ENCODE results near the gene NSUN2.

The NSUN2 gene

DNA sequence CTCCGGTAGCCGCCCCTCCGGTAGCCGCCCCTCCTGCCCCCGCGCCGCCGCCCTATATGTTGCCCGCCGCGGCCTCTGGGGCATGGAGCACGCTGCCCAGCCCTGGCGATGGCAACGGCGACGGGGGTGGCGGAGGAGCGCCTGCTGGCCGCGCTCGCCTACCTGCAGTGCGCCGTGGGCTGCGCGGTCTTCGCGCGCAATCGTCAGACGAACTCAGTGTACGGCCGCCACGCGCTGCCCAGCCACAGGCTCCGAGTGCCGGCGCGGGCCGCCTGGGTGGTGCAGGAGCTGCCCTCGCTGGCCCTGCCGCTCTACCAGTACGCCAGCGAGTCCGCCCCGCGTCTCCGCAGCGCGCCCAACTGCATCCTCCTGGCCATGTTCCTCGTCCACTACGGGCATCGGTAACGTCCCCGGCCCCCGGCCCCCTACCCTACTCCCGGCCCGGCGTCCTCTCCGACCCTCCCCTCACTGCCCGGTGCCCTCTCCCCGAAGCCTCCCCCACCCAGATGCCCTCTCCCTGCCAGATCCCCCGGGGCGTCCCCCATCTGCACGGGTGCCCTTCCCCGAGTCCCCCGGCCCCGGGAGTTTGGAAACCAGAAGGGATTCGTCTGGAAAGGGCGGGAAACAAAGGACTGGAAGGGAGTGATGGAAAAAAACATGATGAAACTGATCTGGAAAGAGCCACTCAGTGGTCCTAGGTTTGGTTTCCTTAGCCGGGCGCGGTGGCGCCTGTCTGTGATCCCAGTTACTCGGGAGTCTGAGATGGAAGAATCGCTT is 813 bp upstream of the NSUN2 start:
- Histone ChIP-seq H3K27me3 (no peaks in the 10 kb centered on the region), H3K9ac (peak overlapping the region; percentile 97), H3K4me3 (peak overlapping the region; percentile 92), H3K4me1 (peaks cover 14% of the 10 kb centered on the region), H3K36me3 (peaks cover 28% of the 10 kb centered on the region), H3K27ac (peak overlapping the region; percentile 99), H3K4me2 (peak overlapping the region; percentile 96), H4K20me1 (peaks cover 60% of the 10 kb centered on the region), H3K9me3 (no peaks in the 10 kb centered on the region)
- TF ChIP-seq Cebpa-rat (IDR thresholded peaks at IDR 0.05) = no peak

DNA sequence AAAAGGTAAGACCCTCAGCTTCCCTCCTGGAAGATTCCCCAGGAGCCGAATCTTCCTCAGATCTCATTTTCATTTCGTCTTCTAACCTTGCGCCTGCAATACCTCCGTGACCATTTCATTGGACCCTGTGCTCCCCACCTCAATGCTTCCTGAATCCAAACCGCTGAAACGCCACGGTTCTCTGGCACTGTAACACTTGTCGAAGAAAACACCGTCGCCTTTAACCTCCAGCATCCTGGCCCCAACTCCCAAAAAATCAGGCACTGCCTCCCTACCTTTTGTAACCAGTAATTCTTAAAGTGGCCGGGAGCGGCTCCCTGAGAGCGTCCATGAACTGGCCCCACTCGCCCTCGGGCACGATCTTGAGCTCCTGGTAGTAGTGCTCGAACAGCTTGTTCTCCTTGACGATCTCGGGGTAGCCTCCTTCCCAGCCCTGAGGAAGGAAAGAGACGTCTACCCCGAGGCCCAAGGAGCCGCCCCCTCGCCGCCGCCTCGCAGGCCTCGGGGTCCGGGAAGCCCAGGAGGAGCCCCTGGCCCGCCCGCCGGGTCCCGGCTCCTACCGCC is 438 bp downstream of the NSUN2 start:
- TF ChIP-seq Cebpa-rat (IDR thresholded peaks at IDR 0.05) = no peak
- H3K36me3 ChIP-seq = peaks cover 38% of the 10 kb centered on the region

DNA sequence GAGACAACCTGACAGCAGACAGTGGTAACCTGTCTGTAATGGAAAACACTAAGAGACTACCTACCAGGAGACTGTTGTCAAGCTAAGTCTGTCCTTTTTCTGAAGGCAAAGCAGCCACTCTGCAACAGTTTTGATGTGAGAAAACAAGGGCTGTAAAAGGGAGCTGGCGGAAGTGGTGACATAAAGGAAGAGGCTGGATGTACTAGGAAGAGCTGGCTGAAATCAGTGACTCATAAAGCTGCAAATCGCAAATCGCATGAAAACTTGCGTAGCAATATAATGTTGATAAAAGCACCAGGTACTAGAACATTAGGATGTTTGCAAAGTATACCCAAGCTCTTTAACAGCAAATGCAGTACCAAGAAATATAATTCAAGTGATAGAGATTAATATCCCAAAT is 1.4 kb downstream of the NSUN2 start:
- H3K4me3 ChIP-seq = peak overlapping the region; percentile 92
- peak overlapping the region; percentile 96 for H3K4me2 ChIP-seq
- H3K9ac ChIP-seq = peak overlapping the region; percentile 97; the same call in 1 of the 2 replicates
- H3K4me1 ChIP-seq = peaks cover 14% of the 10 kb centered on the region
- peaks cover 82% of the 10 kb centered on the region for H4K20me1 ChIP-seq
- TF ChIP-seq Cebpa-rat (IDR thresholded peaks at IDR 0.05) = no peak
- H3K27me3 ChIP-seq = no peaks in the 10 kb centered on the region
- peaks cover 47% of the 10 kb centered on the region for H3K36me3 ChIP-seq
- H3K27ac ChIP-seq = 0 out of 2 replicates have a peak overlapping the region, but pooled peaks have one; percentile 99
- H3K9me3 ChIP-seq = no peaks in the 10 kb centered on the region

More for the DNA sequence above, 438 bp downstream of the NSUN2 start:
- H3K27ac ChIP-seq = peak overlapping the region; percentile 99
- peak overlapping the region; percentile 92 for H3K4me3 ChIP-seq
- peak overlapping the region; percentile 96 for H3K4me2 ChIP-seq
- no peaks in the 10 kb centered on the region for H3K9me3 ChIP-seq
- peak overlapping the region; percentile 97 for H3K9ac ChIP-seq
- peaks cover 72% of the 10 kb centered on the region for H4K20me1 ChIP-seq
- no peaks in the 10 kb centered on the region for H3K27me3 ChIP-seq
- H3K4me1 ChIP-seq = peaks cover 14% of the 10 kb centered on the region

DNA sequence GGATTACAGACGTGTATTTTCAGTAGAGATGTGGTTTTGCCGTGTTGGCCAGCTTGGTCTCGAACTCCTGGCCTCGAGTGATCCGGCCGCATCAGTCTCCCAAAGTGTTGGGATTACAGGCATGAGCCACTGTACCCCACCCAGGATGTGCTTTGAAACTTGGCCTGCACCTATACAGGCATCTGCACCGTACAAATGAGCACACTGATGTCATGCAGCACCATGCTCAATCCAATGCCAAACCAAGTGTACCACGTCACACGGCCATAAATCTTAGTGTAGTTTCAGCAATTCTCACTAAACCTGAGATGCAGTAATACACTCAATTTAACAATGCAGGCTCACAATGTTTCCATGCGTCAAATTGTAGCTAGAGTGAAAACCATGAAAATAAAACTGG is 6.3 kb downstream of the NSUN2 start:
- H3K9me3 ChIP-seq = peaks cover 19% of the 10 kb centered on the region
- TF ChIP-seq Cebpa-rat (IDR thresholded peaks at IDR 0.05) = no peak
- H3K4me3 ChIP-seq = no peak overlapping the region
- no peak overlapping the region for H3K27ac ChIP-seq
- H3K27me3 ChIP-seq = no peaks in the 10 kb centered on the region
- peaks cover 96% of the 10 kb centered on the region for H3K36me3 ChIP-seq
- H3K9ac ChIP-seq = no peak overlapping the region
- no peak overlapping the region for H3K4me2 ChIP-seq
- H4K20me1 ChIP-seq = peaks cover 100% of the 10 kb centered on the region
- peaks cover 9% of the 10 kb centered on the region for H3K4me1 ChIP-seq

DNA sequence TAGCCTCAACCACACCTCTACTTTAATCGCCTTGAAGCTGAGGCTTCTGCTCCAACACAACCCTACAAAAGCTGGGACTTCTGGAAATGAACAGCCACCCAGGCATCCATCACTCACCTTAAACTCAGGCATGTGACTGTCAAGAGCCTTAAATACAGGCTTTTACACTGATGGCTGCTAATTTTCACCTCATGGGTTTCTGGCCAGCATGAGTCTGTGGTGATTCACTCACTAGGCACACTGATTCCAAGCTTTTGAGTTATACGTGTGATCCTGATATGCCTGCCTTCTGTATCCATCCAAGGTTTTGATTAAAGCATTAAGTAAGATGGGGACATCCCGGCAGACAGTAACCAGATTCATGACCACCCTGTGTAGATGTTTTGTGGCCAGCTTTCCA is 8.9 kb downstream of the NSUN2 start:
- peaks cover 19% of the 10 kb centered on the region for H3K9me3 ChIP-seq
- H3K27ac ChIP-seq = no peak overlapping the region
- no peak overlapping the region for H3K9ac ChIP-seq
- H3K4me1 ChIP-seq = no peaks in the 10 kb centered on the region
- no peak for TF ChIP-seq Cebpa-rat (IDR thresholded peaks at IDR 0.05)
- no peak overlapping the region for H3K4me3 ChIP-seq
- H3K36me3 ChIP-seq = peaks cover 96% of the 10 kb centered on the region
- H3K27me3 ChIP-seq = no peaks in the 10 kb centered on the region
- H4K20me1 ChIP-seq = peaks cover 100% of the 10 kb centered on the region
- no peak overlapping the region for H3K4me2 ChIP-seq

DNA sequence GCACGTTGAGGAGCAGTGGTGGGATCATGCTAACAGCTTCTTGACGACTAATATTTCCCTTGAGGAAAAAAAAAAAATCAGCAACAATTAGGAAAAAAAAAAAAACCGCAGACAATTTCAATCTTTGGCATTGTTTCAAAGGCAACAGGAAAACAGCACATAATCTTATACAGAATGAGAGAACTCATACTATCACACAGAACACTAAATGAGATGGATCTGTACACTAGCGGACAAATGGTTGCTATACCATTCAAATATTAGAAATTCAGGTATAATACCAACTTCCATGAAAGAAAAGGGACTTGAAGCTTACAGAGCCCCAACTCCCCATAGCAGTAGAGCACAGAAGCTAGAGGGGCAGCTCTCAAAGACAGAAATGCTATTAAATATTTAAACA is 9.6 kb downstream of the NSUN2 start:
- H4K20me1 ChIP-seq = peaks cover 97% of the 10 kb centered on the region
- no peak overlapping the region for H3K4me2 ChIP-seq
- no peaks in the 10 kb centered on the region for H3K27me3 ChIP-seq
- peaks cover 19% of the 10 kb centered on the region for H3K9me3 ChIP-seq
- peaks cover 93% of the 10 kb centered on the region for H3K36me3 ChIP-seq
- no peak overlapping the region for H3K9ac ChIP-seq
- no peak overlapping the region for H3K4me3 ChIP-seq
- no peaks in the 10 kb centered on the region for H3K4me1 ChIP-seq
- TF ChIP-seq Cebpa-rat (IDR thresholded peaks at IDR 0.05) = no peak
- H3K27ac ChIP-seq = no peak overlapping the region

DNA sequence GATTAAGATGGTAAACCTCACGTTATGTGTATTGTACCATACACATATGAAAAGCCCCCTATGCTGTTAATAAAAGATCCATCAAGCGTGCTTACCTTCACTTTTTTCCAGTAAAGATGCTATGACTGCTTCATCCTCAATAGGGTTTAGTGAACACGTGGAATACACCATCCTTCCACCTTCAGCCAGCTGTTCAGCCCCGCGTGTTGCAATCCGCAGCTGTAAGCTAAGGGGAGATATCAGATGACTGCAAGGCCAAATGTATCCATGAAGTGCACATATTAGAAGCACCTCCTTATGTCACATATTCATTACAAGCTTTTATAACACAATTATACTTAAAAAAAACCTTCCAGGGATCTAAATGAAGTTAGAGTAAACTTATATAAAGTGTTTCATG is 16.2 kb downstream of the NSUN2 start:
- Histone ChIP-seq H3K36me3 (peaks cover 97% of the 10 kb centered on the region), H3K27me3 (no peaks in the 10 kb centered on the region), H3K4me1 (no peaks in the 10 kb centered on the region), H3K27ac (no peak overlapping the region), H3K4me3 (no peak overlapping the region), H3K9ac (no peak overlapping the region), H3K9me3 (no peaks in the 10 kb centered on the region), H3K4me2 (no peak overlapping the region), H4K20me1 (peaks cover 96% of the 10 kb centered on the region)
- no peak for TF ChIP-seq Cebpa-rat (IDR thresholded peaks at IDR 0.05)

DNA sequence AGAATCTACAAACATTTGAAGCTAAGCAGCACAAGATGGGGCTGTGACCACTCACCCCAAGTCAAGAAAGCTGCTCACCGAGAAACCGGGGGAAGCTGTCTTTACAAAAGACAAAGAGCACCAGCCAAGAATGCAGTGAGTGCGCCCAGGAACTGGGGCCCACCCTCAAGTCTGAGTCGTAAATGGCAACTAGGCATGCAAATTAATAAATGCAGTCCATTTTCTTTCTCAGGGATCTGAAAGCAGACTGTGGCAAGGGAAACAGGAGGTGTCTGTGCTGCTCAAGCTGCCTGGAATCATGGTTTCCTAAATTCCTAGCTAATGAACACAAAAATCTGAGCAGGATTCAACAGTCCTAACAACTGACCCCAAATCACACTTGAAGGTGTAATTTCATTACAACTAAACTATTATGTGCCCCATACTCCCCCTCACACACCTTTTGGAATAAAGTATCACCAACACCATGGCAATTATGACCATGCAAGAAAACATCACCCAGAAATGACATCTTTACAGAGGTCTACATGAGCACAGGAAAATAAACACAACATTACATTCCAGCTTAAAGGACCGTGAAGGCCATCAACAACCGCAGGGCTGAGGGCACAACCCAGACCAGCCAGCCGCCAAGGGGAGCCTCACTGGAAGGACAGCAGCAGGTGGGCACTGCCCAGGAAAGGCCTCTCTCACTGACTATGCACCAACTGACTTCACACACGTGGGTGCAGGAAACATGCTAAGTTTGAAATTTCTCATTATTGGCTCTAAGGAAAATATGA is 17.6 kb downstream of the NSUN2 start:
- no peak for TF ChIP-seq Cebpa-rat (IDR thresholded peaks at IDR 0.05)
- peaks cover 95% of the 10 kb centered on the region for H4K20me1 ChIP-seq
- H3K27ac ChIP-seq = no peak overlapping the region
- H3K4me1 ChIP-seq = no peaks in the 10 kb centered on the region
- no peak overlapping the region for H3K9ac ChIP-seq
- no peak overlapping the region for H3K4me3 ChIP-seq
- H3K27me3 ChIP-seq = no peaks in the 10 kb centered on the region
- H3K4me2 ChIP-seq = no peak overlapping the region
- no peaks in the 10 kb centered on the region for H3K9me3 ChIP-seq
- H3K36me3 ChIP-seq = peaks cover 97% of the 10 kb centered on the region

DNA sequence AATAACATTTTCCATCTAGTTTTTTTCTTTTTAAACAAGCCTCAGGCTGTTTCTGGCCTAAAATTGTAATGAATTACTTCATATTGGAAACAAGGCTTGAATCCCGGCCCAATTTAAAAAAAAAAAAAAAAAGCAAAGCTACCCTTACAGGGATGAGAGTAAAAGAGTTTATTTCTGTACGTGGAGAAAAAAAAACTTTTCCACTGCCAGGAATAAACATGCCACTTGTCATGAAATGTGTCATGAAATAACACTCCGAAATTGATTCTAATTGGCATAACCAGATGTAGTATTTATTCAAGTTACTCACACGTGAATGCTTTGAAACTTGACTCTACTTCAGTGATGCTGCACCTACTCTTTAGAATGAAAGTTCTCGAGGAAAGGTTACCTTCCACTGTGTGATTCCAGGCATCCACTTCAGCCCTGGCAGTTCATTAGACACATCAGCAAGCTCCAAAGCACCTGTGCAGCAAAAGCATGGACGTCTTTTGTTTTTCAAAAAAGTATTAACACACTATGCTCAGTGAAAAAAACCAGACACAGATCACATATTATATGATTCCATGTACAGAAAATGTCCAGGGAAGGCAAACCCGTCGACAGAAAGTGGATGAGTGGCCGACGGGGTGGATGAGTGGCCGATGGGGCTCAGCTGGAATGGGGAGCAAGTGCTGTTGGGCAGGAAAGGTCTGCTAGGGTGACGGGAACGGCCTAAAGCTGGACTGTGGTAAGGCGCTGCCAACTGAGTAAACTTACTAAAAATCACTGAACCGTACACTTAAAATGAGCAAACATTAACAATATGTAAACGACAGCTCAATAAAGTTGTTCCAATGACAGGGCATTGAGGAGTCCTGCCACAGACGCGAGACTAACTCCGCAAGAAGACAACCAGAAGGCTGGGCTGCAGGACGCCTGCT is 21.2 kb downstream of the NSUN2 start:
- H3K27me3 ChIP-seq = no peaks in the 10 kb centered on the region
- no peak overlapping the region for H3K9ac ChIP-seq
- H3K36me3 ChIP-seq = peaks cover 100% of the 10 kb centered on the region
- H3K4me3 ChIP-seq = no peak overlapping the region
- peaks cover 26% of the 10 kb centered on the region for H3K4me1 ChIP-seq
- H4K20me1 ChIP-seq = peaks cover 92% of the 10 kb centered on the region
- H3K9me3 ChIP-seq = no peaks in the 10 kb centered on the region
- no peak overlapping the region for H3K27ac ChIP-seq
- no peak overlapping the region for H3K4me2 ChIP-seq
- TF ChIP-seq Cebpa-rat (IDR thresholded peaks at IDR 0.05) = no peak

All from BLaER1 (cell line).